IMR-90 (cell line): ENCODE measurements around the gene SRC. TPM values are rescaled to one million over a fixed set of nuclear protein-coding genes. Genes with fewer than 3 reads are reported as not detected.

Experiments used
- ATAC-seq: fragments of 200-7000 bp; cut with Tn5 transposase; 2 replicates; pipeline ENCODE4 v1.9.1; 2020; ENCODE audit warnings: low read depth, mild to moderate bottlenecking, moderate library complexity
- BruUV-seq: library from RNA; stranded (reverse); fragments of 400-500 nt; replicated peaks from 2 replicates; lab custom pipeline; 2021; lab: Mats Ljungman, UMichigan
- CTCF ChIA-PET: fragments of 300-600 bp; formaldehyde crosslinking; extraction: SDS; loops from one replicate; lab custom pipeline; 2021; ENCODE audit warnings: antibody characterized with exemption; lab: Yijun Ruan, JAX
- POLR2A ChIA-PET: fragments of 300-600 bp; sonication (Branson Sonifier 250); formaldehyde crosslinking; loops from one replicate; lab custom pipeline; 2022; ENCODE audit warnings: antibody characterized with exemption; ENCODE audit not compliant: unreplicated experiment; lab: Charles Lee
- DNase-seq: peaks from one replicate; pipeline ENCODE4 v3.0.0; 2013
- H2AFZ ChIP-seq: replicated peaks from 2 replicates; pipeline ENCODE3; 2013; ENCODE audit warnings: low read length, mild to moderate bottlenecking; ENCODE audit not compliant: poor library complexity
- H2AK5ac ChIP-seq: 2 replicates; pipeline ENCODE4 v1.6.1; 2013; ENCODE audit warnings: low read depth, low read length, inconsistent platforms
- H2AK9ac ChIP-seq: replicated peaks from 2 replicates; pipeline ENCODE3; 2013; ENCODE audit warnings: mild to moderate bottlenecking, low read depth, low read length, moderate library complexity; ENCODE audit not compliant: poor library complexity
- H2BK120ac ChIP-seq: 2 replicates; pipeline ENCODE4 v1.6.1; 2013; ENCODE audit warnings: low read depth, low read length, inconsistent platforms
- H2BK15ac ChIP-seq: 3 replicates; pipeline ENCODE4 v1.6.1; 2013; ENCODE audit warnings: low read depth, low read length, inconsistent platforms
- H2BK20ac ChIP-seq: 2 replicates; pipeline ENCODE4 v1.6.1; 2013; ENCODE audit warnings: low read depth, mild to moderate bottlenecking, inconsistent platforms, low read length, moderate library complexity
- H2BK5ac ChIP-seq: 2 replicates; pipeline ENCODE4 v1.6.1; 2013; ENCODE audit warnings: mild to moderate bottlenecking, low read depth, low read length, inconsistent platforms; ENCODE audit not compliant: poor library complexity, severe bottlenecking
- H3K14ac ChIP-seq: replicated peaks from 2 replicates; pipeline ENCODE4 v1.6.1; 2013; ENCODE audit warnings: low read depth, low read length, inconsistent platforms
- H3K18ac ChIP-seq: 2 replicates; pipeline ENCODE4 v1.6.1; 2013; ENCODE audit warnings: low read depth, low read length, control low read depth
- H3K23ac ChIP-seq: 2 replicates; pipeline ENCODE4 v1.6.1; 2013; ENCODE audit warnings: low read depth, low read length, inconsistent platforms
- H3K27ac ChIP-seq: 2 replicates; pipeline ENCODE4 v1.5.1; 2013; ENCODE audit warnings: mild to moderate bottlenecking, control low read depth, low read length; ENCODE audit not compliant: insufficient read depth
- H3K27me3 ChIP-seq: 2 replicates; pipeline ENCODE4 v1.6.1; 2013; ENCODE audit warnings: low read length; ENCODE audit not compliant: control insufficient read depth, insufficient read depth
- H3K36me3 ChIP-seq: 2 replicates; pipeline ENCODE4 v1.6.1; 2013; ENCODE audit warnings: low read length, mixed read lengths; ENCODE audit not compliant: control insufficient read depth, insufficient read depth
- H3K4ac ChIP-seq: 2 replicates; pipeline ENCODE4 v1.6.1; 2013; ENCODE audit warnings: low read depth, low read length, inconsistent platforms
- H3K4me1 ChIP-seq: 2 replicates; pipeline ENCODE4 v1.6.1; 2013; ENCODE audit warnings: low read length, mixed read lengths; ENCODE audit not compliant: control insufficient read depth, insufficient read depth
- H3K4me2 ChIP-seq: 2 replicates; pipeline ENCODE4 v1.6.1; 2013; ENCODE audit warnings: low read depth, mild to moderate bottlenecking, control low read depth, low read length, moderate library complexity
- H3K4me3 ChIP-seq: 2 replicates; pipeline ENCODE4 v1.5.1; 2013; ENCODE audit warnings: low read depth, mild to moderate bottlenecking, control low read depth, low read length, moderate library complexity; ENCODE audit not compliant: insufficient read depth
- H3K56ac ChIP-seq: 2 replicates; pipeline ENCODE4 v1.6.1; 2013; ENCODE audit warnings: low read length, inconsistent platforms; ENCODE audit not compliant: insufficient read depth; ENCODE audit errors: extremely low read depth
- H3K79me1 ChIP-seq, 2 experiments: 2 replicates each; pipeline ENCODE4 v1.6.1; 2013; ENCODE audit warnings: low read length in 2 of 2, inconsistent platforms in 1 of 2, low read depth in 1 of 2
- H3K9ac ChIP-seq: 2 replicates; pipeline ENCODE4 v1.6.1; 2013; ENCODE audit warnings: low read depth, low read length, control low read depth
- H3K9me1 ChIP-seq: 2 replicates; pipeline ENCODE4 v1.6.1; 2013; ENCODE audit warnings: low read length, inconsistent platforms; ENCODE audit not compliant: insufficient read depth
- H3K9me3 ChIP-seq: 2 replicates; pipeline ENCODE4 v1.6.1; 2013; ENCODE audit warnings: low read length; ENCODE audit not compliant: control insufficient read depth, insufficient read depth
- H4K20me1 ChIP-seq: 2 replicates; pipeline ENCODE4 v1.6.1; 2013; ENCODE audit warnings: low read length, inconsistent platforms; ENCODE audit not compliant: insufficient read depth
- H4K5ac ChIP-seq: 2 replicates; pipeline ENCODE4 v1.6.1; 2013; ENCODE audit warnings: mild to moderate bottlenecking, low read depth, low read length, control low read depth
- H4K8ac ChIP-seq, 2 experiments: 2 replicates each; pipeline ENCODE4 v1.6.1; 2013; ENCODE audit warnings: low read depth in 2 of 2, low read length in 2 of 2, control low read depth in 1 of 2, inconsistent platforms in 1 of 2
- H4K91ac ChIP-seq: 2 replicates; pipeline ENCODE4 v1.6.1; 2013; ENCODE audit warnings: low read depth, low read length, inconsistent platforms; ENCODE audit not compliant: insufficient read depth
- BHLHE40 ChIP-seq: fragments of 150-350 bp; IDR thresholded peaks from 2 replicates; pipeline ENCODE4 v1.6.1; 2016; ENCODE audit warnings: mild to moderate bottlenecking, low read depth, low read length
- CEBPB ChIP-seq: IDR thresholded peaks from 2 replicates; pipeline ENCODE4 v1.6.1; 2012; ENCODE audit warnings: low read depth, low read length, improper control_type of control experiment
- CHD1 ChIP-seq: IDR thresholded peaks from 2 replicates; pipeline ENCODE4 v1.6.1; 2012; ENCODE audit warnings: low read depth, low read length, improper control_type of control experiment
- CTCF ChIP-seq: conservative IDR thresholded peaks from 2 replicates; pipeline ENCODE4 v1.5.1; 2012; ENCODE audit warnings: mild to moderate bottlenecking, low read depth, low read length, improper control_type of control experiment
- ELK1 ChIP-seq: fragments of 150-350 bp; IDR thresholded peaks from 2 replicates; pipeline ENCODE4 v1.6.1; 2016; ENCODE audit warnings: low read depth, mild to moderate bottlenecking, low read length, moderate library complexity, borderline replicate concordance
- FOS ChIP-seq: fragments of 150-350 bp; IDR thresholded peaks from 2 replicates; pipeline ENCODE4 v1.6.1; 2016; ENCODE audit warnings: low read depth, low read length
- MAFK ChIP-seq: IDR thresholded peaks from 2 replicates; pipeline ENCODE4 v1.6.1; 2012; ENCODE audit warnings: low read depth, low read length, improper control_type of control experiment
- MAZ ChIP-seq: IDR thresholded peaks from 2 replicates; pipeline ENCODE4 v1.6.1; 2012; ENCODE audit warnings: low read depth, mild to moderate bottlenecking, low read length, improper control_type of control experiment, moderate library complexity, borderline replicate concordance
- MXI1 ChIP-seq: IDR thresholded peaks from 2 replicates; pipeline ENCODE4 v1.6.1; 2012; ENCODE audit warnings: low read depth, mild to moderate bottlenecking, low read length, moderate library complexity, borderline replicate concordance
- NFE2L2 ChIP-seq: fragments of 150-350 bp; IDR thresholded peaks from 2 replicates; pipeline ENCODE4 v1.6.1; 2016; ENCODE audit warnings: low read depth, mild to moderate bottlenecking, low read length
- POLR2A ChIP-seq: IDR thresholded peaks from 2 replicates; pipeline ENCODE4 v1.6.1; 2012; ENCODE audit warnings: mild to moderate bottlenecking, low read depth, low read length
- RAD21 ChIP-seq: IDR thresholded peaks from 2 replicates; pipeline ENCODE4 v1.6.1; 2012; ENCODE audit warnings: low read length, improper control_type of control experiment
- RCOR1 ChIP-seq: IDR thresholded peaks from 2 replicates; pipeline ENCODE4 v1.6.1; 2012; ENCODE audit warnings: mild to moderate bottlenecking, low read length, improper control_type of control experiment; ENCODE audit not compliant: insufficient replicate concordance
- RFX5 ChIP-seq: IDR thresholded peaks from 2 replicates; pipeline ENCODE4 v1.8.0; 2012; ENCODE audit warnings: low read depth, mild to moderate bottlenecking, low read length, moderate library complexity
- SMC3 ChIP-seq: fragments of 150-350 bp; IDR thresholded peaks from 2 replicates; pipeline ENCODE4 v1.6.1; 2016; ENCODE audit warnings: low read depth, mild to moderate bottlenecking, antibody characterized with exemption, low read length, moderate library complexity
- WGBS, 2 experiments: methylation state at CpG; one replicate each; pipeline versions ENCODE4 v1.1.5 to v1.1.7; 2013; ENCODE audit warnings: missing lambda C conversion rate in 2 of 2; ENCODE audit not compliant: insufficient read length in 1 of 2; ENCODE audit errors: extremely low coverage in 2 of 2; 5-methylcytosine and 5-hydroxymethylcytosine counted together
- dilution Hi-C: fragments of 300-500 bp; cut with HindIII; formaldehyde crosslinking; loops from one replicate; pipeline ENCODE4 v1.14.3; 2018; ENCODE audit warnings: low sequenced_read_pairs; ENCODE audit not compliant: unreplicated experiment
- in situ Hi-C: fragments of 300-500 bp; cut with MboI; formaldehyde crosslinking; loops from 3 replicates; pipeline ENCODE4 v1.14.3; 2019; ENCODE audit warnings: low sequenced_read_pairs, inconsistent platforms, mixed read lengths
- intact Hi-C: fragments of 100-400 bp; cut with micrococcal nuclease; formaldehyde crosslinking; loops from 2 replicates; pipeline ENCODE4 v1.10.0; 2022
- polyA plus RNA-seq, 3 experiments: library from polyadenylated mRNA; depleted of rRNA; stranded (reverse); fragments of >200 nt; gene quantifications; 2 replicates each; pipeline ENCODE4 v1.2.3, GENCODE V29; 2012; ENCODE audit warnings: low replicate concordance in 1 of 3
- total RNA-seq: library from RNA; depleted of rRNA; stranded (reverse); fragments of >200 nt; gene quantifications from 2 replicates; pipeline ENCODE4 v1.2.3, GENCODE V29; 2012

The SRC gene
- total and polyA plus RNA-seq, 2 of the 4 experiments (the other 2 are of a cell fraction): 7.0 to 24.2 TPM

DNA sequence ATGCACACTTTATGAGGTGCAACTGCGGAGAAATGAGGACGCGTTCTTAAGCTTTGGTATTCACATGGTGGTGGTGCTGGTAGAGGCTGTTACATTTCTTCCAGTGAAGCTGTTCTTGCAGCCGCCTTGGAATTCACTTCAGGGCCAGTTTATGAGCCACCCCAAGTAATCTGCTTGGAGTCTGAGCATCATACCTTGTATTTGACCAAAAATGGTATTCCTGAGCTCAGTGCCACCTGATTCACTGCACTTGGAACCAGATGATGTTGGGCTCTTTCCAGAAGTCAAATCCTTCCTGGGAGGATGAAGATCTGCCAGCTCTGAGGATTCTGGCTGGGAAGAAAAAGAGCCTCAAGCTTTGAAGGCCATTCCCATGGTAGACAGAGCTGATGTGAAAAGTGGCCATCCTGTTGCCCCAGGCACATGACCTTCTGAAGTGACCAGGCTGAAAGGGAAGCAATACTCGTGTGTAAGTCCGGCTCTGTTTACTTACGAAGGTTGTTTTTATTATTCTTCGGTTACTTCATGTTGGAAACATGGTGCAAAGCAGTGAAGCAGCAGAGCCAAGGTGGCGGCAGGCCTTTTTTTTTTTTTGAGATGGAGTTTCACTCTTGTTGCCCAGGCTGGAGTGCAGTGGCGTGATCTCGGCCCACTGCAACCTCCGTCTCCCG is 48.7 kb upstream of the SRC start:
- Histone ChIP-seq H2AFZ (no peak overlapping the region), H3K56ac (peak overlapping the region; percentile 43; the same call in 1 of the 2 replicates), H3K18ac (peak overlapping the region; percentile 62; the same call in 1 of the 2 replicates), H3K9me1 (peaks cover 41% of the 10 kb centered on the region), H4K91ac (peak overlapping the region; percentile 75; the same call in 1 of the 2 replicates), H4K8ac (peak overlapping the region; percentile 43 to 70; a peak in 2 of 4 replicates), H2BK20ac (peak overlapping the region; percentile 88; the same call in 1 of the 2 replicates), H2AK5ac (peak overlapping the region; percentile 94), H4K5ac (peak overlapping the region; percentile 80; the same call in 1 of the 2 replicates), H2BK120ac (peak overlapping the region; percentile 85; the same call in 1 of the 2 replicates), H3K27ac (peak overlapping the region; percentile 64), H3K14ac (peak overlapping the region; percentile 84), H3K79me1 (peaks cover 36 to 78% of the 10 kb centered on the region in 2 experiments), H2BK5ac (peak overlapping the region; percentile 68), H3K27me3 (no peaks in the 10 kb centered on the region), H3K4me2 (no peak overlapping the region; the same call in 1 of the 2 replicates), H2BK15ac (peak overlapping the region; percentile 49; the same call in 1 of the 3 replicates), H3K4ac (peak overlapping the region; percentile 89), H3K23ac (peak overlapping the region; percentile 92), H3K4me1 (peaks cover 29% of the 10 kb centered on the region), H2AK9ac (peak overlapping the region; percentile 29), H3K36me3 (peaks cover 12% of the 10 kb centered on the region), H4K20me1 (peaks cover 26% of the 10 kb centered on the region; the same call in 1 of the 2 replicates), H3K9me3 (no peaks in the 10 kb centered on the region), H3K4me3 (no peak overlapping the region), H3K9ac (no peak overlapping the region)
- DNase-seq: peak; percentile 84
- 80% methylated on average over 4 of the region's 13 CpGs; no CpG with 5 or more reads in 1 of the 2 experiments for WGBS, 2 experiments
- in situ Hi-C loops (no loop called here), intact Hi-C loops (no loop called here), dilution Hi-C loops (no loop called here)
- no peak; the same call in 1 of the 2 replicates for ATAC-seq
- ChIA-PET CTCF (interaction anchor here (0.6 kb wide), 1 partner anchor 72 kb away, joined by 7 read pairs; no protein-coding TSS in a partner anchor), POLR2A (no interaction called here)
- BruUV-seq: no TSS peak
- no peak for TF ChIP-seq NFE2L2
- TF ChIP-seq CEBPB: no peak
- no peak for TF ChIP-seq FOS
- no peak for TF ChIP-seq RFX5
- no peak for TF ChIP-seq CTCF
- TF ChIP-seq RCOR1: no peak
- TF ChIP-seq POLR2A: no peak
- TF ChIP-seq SMC3: no peak
- no peak for TF ChIP-seq RAD21
- no peak for TF ChIP-seq MAZ
- no peak for TF ChIP-seq BHLHE40
- no peak for TF ChIP-seq CHD1
- TF ChIP-seq MXI1: no peak
- no peak for TF ChIP-seq MAFK
- no peak for TF ChIP-seq ELK1
